Left lung (tissue), 10 donors: ENCODE measurements around the gene TRAF7. TPM values are rescaled to one million over a fixed set of nuclear protein-coding genes. Genes with fewer than 3 reads are reported as not detected.

Source experiments
- ATAC-seq: fragments of 200-7000 bp; cut with Tn5 transposase; one replicate; pipeline ENCODE4 v1.9.1; 2020; ENCODE audit warnings: moderate library complexity
- DNase-seq, 4 donors: peaks; one replicate each; pipeline ENCODE4 v3.0.0-alpha.2; 2013 to 2020
- H3K27ac ChIP-seq, 2 donors: fragments of 200-600 bp; sonication (generic) in 1 of 2; one replicate each; pipeline versions ENCODE4 v1.5.0 to v1.8.0; 2020 to 2021
- H3K27me3 ChIP-seq, 2 donors: fragments of 200-600 bp; sonication (generic) in 1 of 2; one replicate each; pipeline versions ENCODE4 v1.5.0 to v1.8.0; 2020 to 2021
- H3K36me3 ChIP-seq, 2 donors: fragments of 200-600 bp; sonication (generic) in 1 of 2; one replicate each; pipeline versions ENCODE4 v1.5.0 to v1.8.0; 2020 to 2021
- H3K4me1 ChIP-seq, 2 donors: fragments of 200-600 bp; one replicate each; pipeline ENCODE4 v1.8.0; 2021
- H3K4me3 ChIP-seq, 2 donors: fragments of 200-600 bp; sonication (generic) in 1 of 2; one replicate each; pipeline versions ENCODE4 v1.5.0 to v1.8.0; 2020 to 2021; ENCODE audit warnings: mild to moderate bottlenecking in 1 of 2
- H3K9me3 ChIP-seq, 2 donors: fragments of 200-600 bp; sonication (generic) in 1 of 2; one replicate each; pipeline versions ENCODE4 v1.5.0 to v1.8.0; 2020 to 2021
- CTCF ChIP-seq, 2 donors: fragments of 200-600 bp; sonication (generic) in 1 of 2; IDR thresholded peaks; one replicate each; pipeline versions ENCODE4 v1.5.0 to v1.8.0; 2021; ENCODE audit warnings: antibody characterized with exemption in 2 of 2
- intact Hi-C, 2 donors: fragments of 100-400 bp; cut with DNase I; formaldehyde crosslinking; loops; one replicate each; pipeline versions ENCODE4 v1.11.2 to v1.14.2; 2022
- polyA plus RNA-seq, 6 donors: library from polyadenylated mRNA; unstranded; fragments of 120-200 nt; gene quantifications; one replicate each; pipeline ENCODE4 v1.2.1, GENCODE V29; 2013; ENCODE audit not compliant: insufficient read length in 6 of 6
- total RNA-seq, 2 donors: library from RNA; stranded (reverse); fragmentation: NEBNext Ultra II Directional; extraction: Animal tissue kit (Norgen Biotek cat#: 25700); gene quantifications; one replicate each; pipeline ENCODE4 v1.2.1, GENCODE V29; 2021
- donor health status: DM: no; HTN: yes; CAD: no.
- donor health status: DM: no; HTN: no; CAD: no.

The TRAF7 gene
- total and polyA plus RNA-seq, 8 donors: 48.6 to 88.1 (median 55.0) TPM

- no peak overlapping the region for H3K4me3 ChIP-seq
- H3K9me3 ChIP-seq: no peaks in the 10 kb centered on the region
- intact Hi-C loops: no loop called here
- H3K4me1 ChIP-seq: no peaks in the 10 kb centered on the region
- DNase-seq: no peak
- TF ChIP-seq CTCF (IDR thresholded peaks at IDR 0.05): no peak
- H3K36me3 ChIP-seq: no peaks in the 10 kb centered on the region
- peaks cover 1 to 12% of the 10 kb centered on the region in 2 donors for H3K27me3 ChIP-seq
- no peak overlapping the region for H3K27ac ChIP-seq
- no peak for ATAC-seq
These were observed 33.8 kb downstream of the TRAF7 start for GRCh38 chr16:2189252-2189893.

GRCh38 chr16:2190002-2190658 lies 34.5 kb downstream of the TRAF7 start:
- H3K4me3 ChIP-seq: no peak overlapping the region
- H3K36me3 ChIP-seq: no peaks in the 10 kb centered on the region
- ATAC-seq (no peak), DNase-seq (no peak)
- H3K4me1 ChIP-seq: peaks cover 0 to 6% of the 10 kb centered on the region in 2 donors
- intact Hi-C loops: no loop called here
- no peaks in the 10 kb centered on the region for H3K9me3 ChIP-seq
- H3K27me3 ChIP-seq: peaks cover 9 to 19% of the 10 kb centered on the region in 2 donors
- TF ChIP-seq CTCF (IDR thresholded peaks at IDR 0.05): no peak
- no peak overlapping the region for H3K27ac ChIP-seq

- H3K36me3 ChIP-seq: no peaks in the 10 kb centered on the region
- no peak for TF ChIP-seq CTCF (IDR thresholded peaks at IDR 0.05)
- no peak for DNase-seq
- no peak overlapping the region for H3K4me3 ChIP-seq
- no peak overlapping the region for H3K27ac ChIP-seq
- peaks cover 16 to 26% of the 10 kb centered on the region in 2 donors for H3K27me3 ChIP-seq
- peaks cover 0 to 13% of the 10 kb centered on the region in 2 donors for H3K4me1 ChIP-seq
- intact Hi-C loops: no loop called here
- ATAC-seq: no peak
- H3K9me3 ChIP-seq: no peaks in the 10 kb centered on the region
These were observed 35.3 kb downstream of the TRAF7 start for GRCh38 chr16:2190659-2191445.

GRCh38 chr16:2191446-2191706 lies 35.8 kb downstream of the TRAF7 start:
- no peaks in the 10 kb centered on the region for H3K36me3 ChIP-seq
- H3K27me3 ChIP-seq: peaks cover 19 to 31% of the 10 kb centered on the region in 2 donors
- peaks cover 0 to 17% of the 10 kb centered on the region in 2 donors for H3K4me1 ChIP-seq
- H3K9me3 ChIP-seq: no peaks in the 10 kb centered on the region
- no peak overlapping the region for H3K4me3 ChIP-seq
- ATAC-seq: no peak
- intact Hi-C loops: no loop called here
- no peak for DNase-seq
- TF ChIP-seq CTCF (IDR thresholded peaks at IDR 0.05): no peak
- no peak overlapping the region for H3K27ac ChIP-seq

GRCh38 chr16:2194166-2194834 lies 38.7 kb downstream of the TRAF7 start:
- DNase-seq (no peak), ATAC-seq (no peak)
- peaks cover 29 to 58% of the 10 kb centered on the region in 2 donors for H3K27me3 ChIP-seq
- H3K9me3 ChIP-seq: no peaks in the 10 kb centered on the region
- no peak overlapping the region for H3K27ac ChIP-seq
- no peak for TF ChIP-seq CTCF (IDR thresholded peaks at IDR 0.05)
- H3K36me3 ChIP-seq: no peaks in the 10 kb centered on the region
- intact Hi-C loops: no loop called here
- no peak overlapping the region for H3K4me3 ChIP-seq
- peaks cover 0 to 20% of the 10 kb centered on the region in 2 donors for H3K4me1 ChIP-seq
